PFSK-1 (cell line): ENCODE data around the gene SUN5.

Experiments used
- FOXP2 ChIP-seq: optimal IDR thresholded peaks from 2 replicates; pipeline ENCODE3; 2011; ENCODE audit warnings: borderline replicate concordance, control low read depth, inconsistent platforms; ENCODE audit not compliant: insufficient read depth; ENCODE audit errors: extremely low read length, extremely low read depth
- POLR2AphosphoS5 ChIP-seq: IDR thresholded peaks from 2 replicates; pipeline ENCODE4 v1.6.1; 2012; ENCODE audit warnings: low read depth, mild to moderate bottlenecking, control low read depth, low read length, moderate library complexity
- SIN3A ChIP-seq: IDR thresholded peaks from 2 replicates; pipeline ENCODE4 v1.6.1; 2012; ENCODE audit warnings: mild to moderate bottlenecking, low read length, moderate library complexity, borderline replicate concordance; ENCODE audit not compliant: insufficient read depth
- TAF1 ChIP-seq: IDR thresholded peaks from 2 replicates; pipeline ENCODE4 v1.6.1; 2012; ENCODE audit warnings: low read length, control low read depth, borderline replicate concordance; ENCODE audit not compliant: insufficient read depth
- TF ChIP-seq, protein P1 (sequence below), 2 experiments: IDR thresholded peaks; 2 replicates each; pipeline versions ENCODE4 v1.6.1 to v1.8.0; 2011 to 2012; ENCODE audit warnings: low read depth in 2 of 2, low read length in 2 of 2, control low read depth in 1 of 2, inconsistent platforms in 1 of 2, mild to moderate bottlenecking in 1 of 2, moderate library complexity in 1 of 2; ENCODE audit not compliant: insufficient read depth in 1 of 2

SUN5 gene

DNA sequence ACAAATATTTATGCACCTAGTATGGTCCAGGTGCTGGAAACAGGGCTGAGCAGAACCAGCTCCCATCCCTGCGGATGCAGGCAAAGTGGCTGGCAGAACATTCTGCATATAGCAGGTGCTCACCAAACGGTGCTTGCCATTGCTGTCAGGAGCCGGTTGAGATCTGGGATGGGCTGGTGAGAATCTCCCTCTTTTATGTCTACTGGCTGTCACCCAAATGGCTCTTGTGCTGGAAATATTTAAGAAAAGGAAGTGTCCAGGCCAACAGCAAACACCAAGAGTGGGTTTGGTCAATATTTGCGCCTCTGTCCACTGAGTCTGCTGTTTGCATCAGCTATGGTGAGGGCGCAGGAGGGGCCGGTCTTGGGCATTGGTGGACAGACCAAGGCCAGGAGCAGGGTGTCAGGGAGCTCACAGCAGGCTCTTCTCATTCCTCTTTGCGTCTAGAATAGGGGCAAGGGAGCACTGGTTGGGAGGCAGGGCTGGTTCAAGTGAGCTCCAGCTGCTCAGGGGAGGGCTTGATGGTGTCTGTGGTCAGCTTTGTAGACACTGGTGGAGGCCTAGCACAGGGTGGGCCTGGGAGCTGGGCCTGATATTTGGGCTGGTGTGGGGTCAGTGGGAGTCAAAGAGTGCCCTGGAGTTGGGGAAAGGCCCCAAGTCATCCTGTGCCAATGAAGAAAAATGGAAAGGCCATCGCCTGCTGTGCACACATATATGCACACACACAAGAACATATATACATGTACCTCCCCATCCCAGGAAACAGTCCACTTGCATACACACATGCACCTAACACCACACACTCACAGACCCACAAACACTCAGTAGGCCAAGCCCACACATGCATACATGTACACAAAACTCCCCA, 1.9 kb upstream of the SUN5 start:
- no peak for TF ChIP-seq TAF1
- TF ChIP-seq FOXP2, result no peak
- TF ChIP-seq, protein P1, sequence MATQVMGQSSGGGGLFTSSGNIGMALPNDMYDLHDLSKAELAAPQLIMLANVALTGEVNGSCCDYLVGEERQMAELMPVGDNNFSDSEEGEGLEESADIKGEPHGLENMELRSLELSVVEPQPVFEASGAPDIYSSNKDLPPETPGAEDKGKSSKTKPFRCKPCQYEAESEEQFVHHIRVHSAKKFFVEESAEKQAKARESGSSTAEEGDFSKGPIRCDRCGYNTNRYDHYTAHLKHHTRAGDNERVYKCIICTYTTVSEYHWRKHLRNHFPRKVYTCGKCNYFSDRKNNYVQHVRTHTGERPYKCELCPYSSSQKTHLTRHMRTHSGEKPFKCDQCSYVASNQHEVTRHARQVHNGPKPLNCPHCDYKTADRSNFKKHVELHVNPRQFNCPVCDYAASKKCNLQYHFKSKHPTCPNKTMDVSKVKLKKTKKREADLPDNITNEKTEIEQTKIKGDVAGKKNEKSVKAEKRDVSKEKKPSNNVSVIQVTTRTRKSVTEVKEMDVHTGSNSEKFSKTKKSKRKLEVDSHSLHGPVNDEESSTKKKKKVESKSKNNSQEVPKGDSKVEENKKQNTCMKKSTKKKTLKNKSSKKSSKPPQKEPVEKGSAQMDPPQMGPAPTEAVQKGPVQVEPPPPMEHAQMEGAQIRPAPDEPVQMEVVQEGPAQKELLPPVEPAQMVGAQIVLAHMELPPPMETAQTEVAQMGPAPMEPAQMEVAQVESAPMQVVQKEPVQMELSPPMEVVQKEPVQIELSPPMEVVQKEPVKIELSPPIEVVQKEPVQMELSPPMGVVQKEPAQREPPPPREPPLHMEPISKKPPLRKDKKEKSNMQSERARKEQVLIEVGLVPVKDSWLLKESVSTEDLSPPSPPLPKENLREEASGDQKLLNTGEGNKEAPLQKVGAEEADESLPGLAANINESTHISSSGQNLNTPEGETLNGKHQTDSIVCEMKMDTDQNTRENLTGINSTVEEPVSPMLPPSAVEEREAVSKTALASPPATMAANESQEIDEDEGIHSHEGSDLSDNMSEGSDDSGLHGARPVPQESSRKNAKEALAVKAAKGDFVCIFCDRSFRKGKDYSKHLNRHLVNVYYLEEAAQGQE (IDR thresholded peaks at IDR 0.05; ENCODE audit: insufficient read depth in 1 of 2, low read depth in 2 of 2, low read length in 2 of 2), result no peak
- no peak for TF ChIP-seq POLR2AphosphoS5
- no peak for TF ChIP-seq SIN3A

DNA sequence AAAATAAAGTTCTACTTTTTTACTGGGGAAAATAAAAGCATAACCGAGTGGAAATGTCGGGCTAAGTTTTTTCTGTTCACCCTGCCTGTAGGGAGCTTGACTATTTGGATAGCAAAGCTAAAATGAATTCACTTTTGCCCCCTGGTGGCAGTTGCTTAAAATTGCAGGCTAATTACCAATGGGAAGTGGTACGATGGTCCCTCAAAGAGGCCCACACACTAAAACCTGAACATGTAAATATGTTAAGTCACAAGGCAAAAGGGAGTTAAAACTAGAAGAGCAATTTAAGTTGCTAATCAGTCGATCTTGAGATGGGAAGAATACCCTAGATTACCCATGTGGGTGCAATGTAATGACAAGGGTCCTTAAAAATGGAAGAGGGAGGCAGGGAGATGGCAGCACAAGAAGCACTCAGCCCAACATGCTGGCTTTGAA, 916 bp upstream of the SUN5 start:
- TF ChIP-seq FOXP2 (no peak), TAF1 (no peak), POLR2AphosphoS5 (no peak), SIN3A (no peak)
- TF ChIP-seq, protein P1 (IDR thresholded peaks at IDR 0.05; ENCODE audit: insufficient read depth in 1 of 2, low read depth in 2 of 2, low read length in 2 of 2), result no peak

DNA sequence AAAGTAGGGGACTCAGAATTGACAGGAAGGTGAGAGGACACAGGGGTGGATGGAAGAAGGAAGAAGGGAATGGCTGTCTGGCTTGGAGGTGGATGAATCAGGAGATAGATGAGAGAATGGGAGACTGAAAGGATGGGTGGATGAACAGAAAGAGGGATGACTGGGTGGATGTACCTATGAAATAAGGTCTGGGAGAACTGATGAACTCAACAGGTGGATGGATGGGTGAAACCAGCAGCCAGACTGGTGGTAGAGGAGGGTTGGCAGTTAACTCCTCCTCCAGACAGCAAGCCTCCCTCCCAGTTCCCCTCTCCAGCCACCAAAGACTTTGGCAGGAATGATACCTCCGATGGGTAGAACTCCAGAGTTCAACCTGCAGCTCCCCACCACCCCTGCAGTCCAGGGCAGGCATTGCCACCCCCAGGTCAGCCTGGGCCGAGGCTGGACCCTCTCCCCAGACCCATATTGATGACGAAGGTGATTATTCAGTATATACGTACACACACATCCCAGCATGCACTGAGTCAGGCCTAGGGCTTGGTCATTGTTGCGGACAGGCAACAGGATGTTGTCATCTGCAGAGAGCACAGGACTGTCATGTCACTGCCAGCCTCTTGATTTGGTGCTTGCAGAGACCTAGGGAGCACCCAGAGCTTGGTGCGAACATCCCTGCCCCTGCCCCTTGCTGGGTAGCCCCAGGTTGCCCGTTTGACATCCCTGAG, 2.0 kb downstream of the SUN5 start:
- no peak for TF ChIP-seq POLR2AphosphoS5
- TF ChIP-seq FOXP2, result no peak
- no peak for TF ChIP-seq SIN3A
- TF ChIP-seq, protein P1 (IDR thresholded peaks at IDR 0.05; ENCODE audit: insufficient read depth in 1 of 2, low read depth in 2 of 2, low read length in 2 of 2), result no peak
- TF ChIP-seq TAF1, result no peak

DNA sequence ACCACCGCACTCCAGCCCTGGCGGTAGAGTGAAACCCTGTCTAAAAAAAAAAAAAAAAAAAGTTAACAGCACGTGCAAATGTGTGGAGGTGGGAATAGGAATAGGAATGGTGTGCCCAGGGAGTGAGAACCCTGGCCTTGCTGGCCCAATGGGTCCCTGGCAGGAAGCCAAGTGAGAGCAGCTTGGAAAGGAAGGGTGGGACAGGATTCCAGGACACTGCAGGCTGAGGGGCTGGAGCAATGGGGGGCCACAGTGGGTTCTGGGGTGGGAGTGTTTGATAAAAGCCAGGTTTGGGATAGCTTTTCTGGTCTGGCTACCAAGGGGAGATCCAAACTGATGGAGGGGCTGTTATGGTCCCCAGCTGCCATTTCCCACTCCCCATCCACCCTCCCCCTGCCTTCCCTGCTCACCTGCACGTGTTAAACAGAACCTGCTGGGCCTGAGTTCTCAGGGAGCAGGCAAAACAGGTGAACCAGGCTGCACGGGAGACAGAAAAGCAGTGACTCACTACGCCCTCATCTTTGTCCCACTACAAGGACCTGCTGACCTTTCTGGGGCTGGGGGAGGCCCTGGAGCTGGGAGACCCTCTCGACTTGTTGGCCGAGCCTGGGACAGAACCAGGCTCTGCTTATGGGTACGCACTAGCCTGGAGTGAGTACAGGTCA, 3.3 kb downstream of the SUN5 start:
- TF ChIP-seq POLR2AphosphoS5 (no peak), TAF1 (no peak), SIN3A (no peak), FOXP2 (no peak)
- TF ChIP-seq, protein P1 (IDR thresholded peaks at IDR 0.05; ENCODE audit: insufficient read depth in 1 of 2, low read depth in 2 of 2, low read length in 2 of 2), result no peak
